NB4 (cell line): ENCODE measurements around the gene KCNC1.

ENCODE experiments used
- DNase-seq: peaks from one replicate; pipeline ENCODE4 v3.0.0; 2010; ENCODE audit warnings: low read depth
- H3K4me3 ChIP-seq: one replicate; pipeline ENCODE4 v1.5.1; 2011; ENCODE audit warnings: mild to moderate bottlenecking, low read depth, low read length, moderate library complexity
- MAX ChIP-seq: IDR thresholded peaks from 2 replicates; pipeline ENCODE4 v1.6.1; 2011; ENCODE audit warnings: low read depth, low read length
- MYC ChIP-seq: IDR thresholded peaks from 2 replicates; pipeline ENCODE4 v1.6.1; 2011; ENCODE audit warnings: low read depth, low read length
- POLR2A ChIP-seq: IDR thresholded peaks from 2 replicates; pipeline ENCODE4 v1.6.1; 2011; ENCODE audit warnings: mild to moderate bottlenecking; ENCODE audit not compliant: insufficient read length; ENCODE audit errors: extremely low read depth
- TF ChIP-seq, protein P1 (sequence below): IDR thresholded peaks from one replicate; pipeline ENCODE4 v1.5.1; 2012; ENCODE audit warnings: low read depth, low read length

Gene KCNC1

DNA sequence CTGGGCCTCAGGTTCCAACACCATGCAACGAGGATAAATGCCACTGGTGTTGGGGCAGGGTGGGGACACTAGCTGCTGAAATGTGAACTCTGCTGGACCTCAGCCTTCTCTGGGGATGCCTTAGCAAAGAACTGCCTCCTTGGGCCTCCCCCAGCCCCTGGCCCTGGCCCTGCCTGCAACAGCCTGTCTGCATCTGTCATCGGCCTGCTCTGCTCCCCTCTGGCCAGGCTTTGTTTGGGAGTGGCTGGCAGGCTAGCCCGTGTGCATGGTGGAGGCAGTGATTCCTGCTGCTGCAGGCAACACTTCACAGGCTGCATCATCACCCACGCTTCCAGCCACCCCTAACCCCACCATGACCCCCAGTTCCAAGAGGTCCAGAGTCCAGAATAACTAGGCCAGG is 26.8 kb upstream of the KCNC1 start:
- no peak for DNase-seq
- no peak overlapping the region for H3K4me3 ChIP-seq
- TF ChIP-seq MAX (no peak), POLR2A (no peak), MYC (no peak)
- TF ChIP-seq, protein P1, sequence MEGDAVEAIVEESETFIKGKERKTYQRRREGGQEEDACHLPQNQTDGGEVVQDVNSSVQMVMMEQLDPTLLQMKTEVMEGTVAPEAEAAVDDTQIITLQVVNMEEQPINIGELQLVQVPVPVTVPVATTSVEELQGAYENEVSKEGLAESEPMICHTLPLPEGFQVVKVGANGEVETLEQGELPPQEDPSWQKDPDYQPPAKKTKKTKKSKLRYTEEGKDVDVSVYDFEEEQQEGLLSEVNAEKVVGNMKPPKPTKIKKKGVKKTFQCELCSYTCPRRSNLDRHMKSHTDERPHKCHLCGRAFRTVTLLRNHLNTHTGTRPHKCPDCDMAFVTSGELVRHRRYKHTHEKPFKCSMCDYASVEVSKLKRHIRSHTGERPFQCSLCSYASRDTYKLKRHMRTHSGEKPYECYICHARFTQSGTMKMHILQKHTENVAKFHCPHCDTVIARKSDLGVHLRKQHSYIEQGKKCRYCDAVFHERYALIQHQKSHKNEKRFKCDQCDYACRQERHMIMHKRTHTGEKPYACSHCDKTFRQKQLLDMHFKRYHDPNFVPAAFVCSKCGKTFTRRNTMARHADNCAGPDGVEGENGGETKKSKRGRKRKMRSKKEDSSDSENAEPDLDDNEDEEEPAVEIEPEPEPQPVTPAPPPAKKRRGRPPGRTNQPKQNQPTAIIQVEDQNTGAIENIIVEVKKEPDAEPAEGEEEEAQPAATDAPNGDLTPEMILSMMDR, result no peak

DNA sequence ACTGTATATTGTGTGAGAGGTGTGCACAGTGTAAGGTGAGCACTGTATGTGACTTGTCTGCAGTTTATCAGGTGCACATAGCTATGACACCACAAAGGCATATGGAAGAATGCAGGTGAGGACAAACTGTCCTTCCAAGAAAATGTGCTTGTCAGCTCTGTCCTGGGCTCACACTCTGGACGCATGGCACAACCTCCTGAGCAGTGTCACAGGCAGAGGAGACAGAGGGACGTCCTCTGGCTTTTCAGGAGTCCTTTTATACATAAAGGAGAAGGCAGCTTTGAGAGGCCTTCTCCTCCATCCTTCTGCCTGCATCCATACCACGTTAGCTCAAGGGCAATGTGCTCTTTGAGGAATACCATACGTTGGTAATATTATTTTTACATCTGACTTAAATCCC is 22.7 kb upstream of the KCNC1 start:
- no peak overlapping the region for H3K4me3 ChIP-seq
- TF ChIP-seq, protein P1, result no peak
- TF ChIP-seq MYC, result no peak
- TF ChIP-seq MAX, result no peak
- no peak for TF ChIP-seq POLR2A
- no peak for DNase-seq

DNA sequence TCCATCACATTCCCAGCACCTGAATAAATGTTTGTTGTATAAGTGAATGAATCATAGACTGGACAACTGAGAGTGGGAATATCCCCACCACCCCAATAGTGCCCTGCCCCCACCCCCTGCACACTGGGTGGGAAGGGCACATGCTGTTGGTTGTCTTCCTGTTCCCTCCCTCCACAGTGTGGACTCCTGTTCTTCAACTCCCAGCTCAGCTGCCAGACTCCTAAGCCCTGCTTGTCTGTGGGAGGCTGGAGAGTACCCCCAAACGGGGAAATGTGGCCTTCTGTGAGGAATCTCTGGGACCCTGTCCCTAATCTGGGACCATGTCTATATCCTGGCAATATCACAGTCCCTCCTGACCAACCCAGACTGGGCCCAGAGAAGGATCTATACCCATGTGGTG is 20.7 kb upstream of the KCNC1 start:
- TF ChIP-seq, protein P1, result no peak
- TF ChIP-seq MAX, result no peak
- TF ChIP-seq MYC, result no peak
- no peak for DNase-seq
- no peak overlapping the region for H3K4me3 ChIP-seq

- no peak for DNase-seq
- H3K4me3 ChIP-seq, result no peak overlapping the region
- TF ChIP-seq, protein P1, result no peak
- no peak for TF ChIP-seq MYC
- no peak for TF ChIP-seq POLR2A
- no peak for TF ChIP-seq MAX
These were observed 20.2 kb upstream of the KCNC1 start for GRCh38 chr11:17714356-17714854.

DNA sequence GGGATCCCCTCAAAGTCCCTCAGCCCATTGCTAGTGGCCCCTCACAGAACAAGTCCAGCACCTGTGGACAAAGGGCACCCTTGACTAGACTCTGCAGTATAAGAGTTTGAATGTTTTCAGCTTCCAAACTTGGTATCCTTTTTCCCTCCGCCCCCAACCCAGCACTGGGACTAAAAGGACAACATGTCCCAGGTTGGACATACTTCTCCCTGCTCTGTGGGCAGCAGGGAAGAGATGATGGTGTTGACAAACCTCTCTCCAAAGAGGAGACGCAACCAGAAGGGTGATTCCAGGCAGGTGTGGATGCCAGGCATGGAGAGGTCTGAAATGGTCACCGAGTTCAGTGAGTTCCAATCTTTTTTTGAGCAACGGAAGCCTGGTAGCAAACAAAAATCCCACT is 19.7 kb upstream of the KCNC1 start:
- TF ChIP-seq MYC (no peak), POLR2A (no peak), MAX (no peak)
- TF ChIP-seq, protein P1, result no peak
- H3K4me3 ChIP-seq, result no peak overlapping the region
- DNase-seq, result no peak

DNA sequence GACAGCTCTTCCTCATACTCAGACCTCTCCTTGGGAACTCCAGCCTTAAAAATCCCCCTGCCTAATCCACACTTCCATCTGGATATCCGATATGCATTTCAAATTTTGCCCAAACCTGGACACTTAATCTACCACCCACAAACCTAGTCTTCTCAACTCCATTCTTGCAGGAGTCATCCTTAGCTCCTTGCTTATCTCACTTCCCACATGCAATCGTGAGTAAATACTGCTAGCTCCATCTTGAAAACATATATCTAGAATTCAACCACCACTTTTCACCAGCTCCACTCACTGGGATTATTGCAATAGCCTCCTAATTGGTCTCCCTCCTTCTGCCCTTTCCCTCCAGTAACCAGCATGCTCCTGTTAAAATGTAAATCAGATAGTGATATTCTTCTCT is 17.8 kb upstream of the KCNC1 start:
- no peak for DNase-seq
- TF ChIP-seq, protein P1, result no peak
- TF ChIP-seq MAX (no peak), MYC (no peak), POLR2A (no peak)
- H3K4me3 ChIP-seq, result no peak overlapping the region
